Neutrophil (primary cell): ENCODE measurements around the gene ARL4A.

Experiments
- H3K27ac ChIP-seq: fragments of 200-600 bp; sonication (generic); 2 replicates; pipeline ENCODE4 v1.5.1; 2016; ENCODE audit warnings: mild to moderate bottlenecking, moderate library complexity
- H3K27me3 ChIP-seq: fragments of 200-600 bp; sonication (generic); 2 replicates; pipeline ENCODE4 v1.6.0; 2016; ENCODE audit warnings: mild to moderate bottlenecking
- H3K36me3 ChIP-seq: fragments of 200-600 bp; sonication (generic); 2 replicates; pipeline ENCODE4 v1.5.1; 2017
- H3K4me1 ChIP-seq, 2 experiments: fragments of 200-600 bp in 1 of 2; sonication (generic) in 1 of 2; 1 replicate in 1 of 2; 2 replicates in 1 of 2; pipeline versions ENCODE4 v1.5.1 to v1.6.1; 2013 to 2016; ENCODE audit warnings: low read depth in 1 of 2, low read length in 1 of 2, mild to moderate bottlenecking in 1 of 2, moderate library complexity in 1 of 2; ENCODE audit not compliant: control insufficient read depth in 1 of 2, insufficient read depth in 1 of 2
- H3K4me3 ChIP-seq, 2 experiments: fragments of 200-600 bp in 1 of 2; sonication (generic) in 1 of 2; 1 replicate in 1 of 2; 2 replicates in 1 of 2; pipeline ENCODE4 v1.5.1; 2013 to 2016; ENCODE audit warnings: low read depth in 1 of 2, low read length in 1 of 2, mild to moderate bottlenecking in 1 of 2, moderate library complexity in 1 of 2
- H3K9me3 ChIP-seq: fragments of 200-600 bp; sonication (generic); 2 replicates; pipeline ENCODE4 v1.5.1; 2016
- CTCF ChIP-seq: fragments of 200-600 bp; sonication (generic); IDR thresholded peaks from 2 replicates; pipeline ENCODE4 v1.5.1; 2016; ENCODE audit warnings: antibody characterized with exemption

Gene ARL4A

GRCh38 chr7:12738665-12739064 lies 51.2 kb downstream of the ARL4A start:
- Histone ChIP-seq H3K4me1 (no peaks in the 10 kb centered on the region), H3K9me3 (no peaks in the 10 kb centered on the region), H3K27me3 (no peaks in the 10 kb centered on the region), H3K27ac (no peak overlapping the region), H3K36me3 (no peaks in the 10 kb centered on the region), H3K4me3 (no peak overlapping the region)
- TF ChIP-seq CTCF, result no peak
